OCI-M2 (cell line): Measurements from ENCODE around the gene CLEC16A.
"Not testable (repeated sequence)": the region's sequence is repeated elsewhere in the genome, so short reads cannot be mapped to it uniquely, and the experiment has no call there.

ENCODE experiments used
- DNase-seq: peaks from one replicate; lab custom pipeline; 2025; ENCODE audit not compliant: unreplicated experiment; lab: John Stamatoyannopoulos, UW

Gene CLEC16A

DNA sequence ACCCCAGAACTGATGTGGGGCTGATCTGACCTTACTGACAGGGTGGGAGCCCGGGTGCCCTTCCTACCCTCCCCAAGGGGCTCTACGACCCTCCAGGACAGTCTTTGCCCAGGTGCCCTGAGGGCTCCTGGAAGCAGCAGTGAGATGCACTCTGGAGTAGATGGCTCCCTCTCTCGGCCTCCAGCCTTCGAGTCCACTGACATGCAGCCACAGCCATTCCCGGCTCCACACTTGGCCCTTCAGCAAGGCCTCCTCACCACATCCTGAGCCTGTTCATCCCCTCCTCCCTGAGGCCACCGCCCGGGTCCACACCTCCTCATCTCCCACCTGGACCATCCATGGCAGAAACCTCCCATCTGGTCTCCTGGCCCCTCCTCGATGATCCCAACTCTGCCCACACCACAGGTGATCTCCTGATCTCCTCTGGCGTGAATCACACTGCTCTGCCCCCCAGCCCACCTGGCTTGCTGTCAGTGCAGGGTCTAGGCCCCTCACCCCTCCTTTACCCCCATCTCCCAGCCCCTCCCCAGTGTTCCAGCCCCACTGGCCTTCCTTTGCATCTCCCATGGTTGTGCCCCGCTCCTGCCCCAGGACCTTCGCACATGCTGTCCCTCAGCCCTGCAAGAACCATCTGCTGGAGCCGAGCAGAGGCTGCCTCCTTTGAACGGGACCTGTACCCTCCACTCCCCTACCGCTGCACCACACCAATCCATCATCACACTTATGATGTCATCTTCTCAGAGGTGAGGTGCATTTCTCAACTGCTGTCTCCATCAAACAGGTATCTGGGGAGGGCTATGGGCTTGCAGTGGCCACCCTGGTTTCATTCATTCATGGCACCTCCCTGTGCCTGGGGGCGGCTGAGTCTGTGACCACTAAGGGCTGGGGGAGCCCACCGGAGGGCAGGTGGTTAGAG, 267.0 kb downstream of the CLEC16A start:
- DNase-seq = no peak

DNA sequence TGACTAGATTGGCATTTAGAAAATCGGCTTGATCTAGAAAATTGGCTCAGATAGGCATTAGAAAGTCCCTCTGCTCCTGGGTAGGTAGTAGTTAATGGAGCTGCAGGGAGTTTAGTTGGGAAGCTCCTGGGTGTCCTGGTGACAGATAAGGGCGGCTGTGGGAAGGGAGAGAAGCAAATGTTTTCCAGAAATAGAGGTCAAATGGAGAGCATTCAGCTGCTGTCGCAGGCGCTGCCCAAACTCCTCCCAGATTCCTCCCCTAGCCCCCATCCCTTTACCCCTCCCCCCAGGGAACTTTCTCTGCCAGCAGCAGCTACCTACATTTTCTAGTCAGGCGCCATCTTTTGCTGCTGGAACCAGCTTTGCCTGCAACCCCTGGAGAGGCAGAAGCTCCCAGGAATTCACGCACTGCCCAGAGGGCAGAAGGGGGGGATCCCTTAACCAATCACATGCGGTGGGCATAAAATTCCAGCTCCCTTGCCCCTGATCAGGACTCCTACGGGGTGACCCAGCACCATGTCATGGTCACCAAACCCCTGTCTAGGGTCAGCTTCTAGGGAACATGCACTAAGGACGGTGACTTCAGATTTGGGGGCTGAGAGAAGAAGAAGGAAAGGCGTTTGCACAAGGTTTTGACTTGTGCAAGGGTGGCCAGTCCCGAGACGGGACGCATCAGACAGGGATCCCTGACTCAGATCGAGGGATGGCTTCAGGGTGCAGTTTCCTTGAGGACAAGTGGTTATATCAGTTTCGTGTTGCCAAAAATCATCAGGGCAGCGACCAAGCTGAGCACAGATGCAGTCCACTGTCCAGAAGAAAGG, 267.8 kb downstream of the CLEC16A start:
- DNase-seq = no peak

DNA sequence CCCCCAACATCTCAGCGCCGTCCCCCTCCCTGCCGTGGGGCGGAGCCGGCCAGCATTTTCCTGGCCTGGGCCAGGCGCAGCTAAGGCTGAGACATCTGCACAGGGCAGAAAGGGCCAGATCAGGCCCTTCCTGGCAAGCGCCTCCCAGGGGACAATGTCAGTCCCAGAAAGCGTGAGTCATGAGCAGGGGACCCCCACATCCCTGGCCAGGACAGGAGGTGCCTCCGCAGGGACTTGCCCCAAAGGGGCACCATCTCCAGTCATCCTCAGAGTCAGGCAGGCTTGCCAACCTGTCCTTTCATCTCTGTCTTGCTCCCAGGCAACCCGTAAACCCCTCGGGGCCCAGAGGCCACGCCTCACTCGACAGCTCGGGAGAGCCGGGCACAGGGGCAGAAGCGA, 268.4 kb downstream of the CLEC16A start:
- no peak for DNase-seq

DNA sequence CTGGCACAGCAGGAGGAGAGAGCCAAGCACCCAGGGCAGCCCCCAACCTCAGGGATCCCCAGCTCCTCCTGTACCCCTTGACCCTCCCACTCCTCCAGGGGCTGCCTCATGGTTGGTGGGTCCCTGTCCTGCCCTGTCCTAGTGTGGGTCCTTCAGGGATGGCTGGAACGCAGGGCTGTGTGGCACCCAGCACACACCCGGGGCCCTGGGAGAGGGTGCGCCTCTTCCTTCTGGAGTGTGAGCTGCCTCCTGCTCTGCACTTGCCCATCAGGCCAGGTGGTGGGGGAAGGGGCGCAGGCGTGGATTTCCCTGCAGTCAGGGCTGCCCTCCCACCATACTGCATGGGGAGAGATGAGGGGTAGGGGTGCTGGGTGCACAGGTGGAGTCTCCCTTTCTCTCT, 269.0 kb downstream of the CLEC16A start:
- no peak for DNase-seq

DNA sequence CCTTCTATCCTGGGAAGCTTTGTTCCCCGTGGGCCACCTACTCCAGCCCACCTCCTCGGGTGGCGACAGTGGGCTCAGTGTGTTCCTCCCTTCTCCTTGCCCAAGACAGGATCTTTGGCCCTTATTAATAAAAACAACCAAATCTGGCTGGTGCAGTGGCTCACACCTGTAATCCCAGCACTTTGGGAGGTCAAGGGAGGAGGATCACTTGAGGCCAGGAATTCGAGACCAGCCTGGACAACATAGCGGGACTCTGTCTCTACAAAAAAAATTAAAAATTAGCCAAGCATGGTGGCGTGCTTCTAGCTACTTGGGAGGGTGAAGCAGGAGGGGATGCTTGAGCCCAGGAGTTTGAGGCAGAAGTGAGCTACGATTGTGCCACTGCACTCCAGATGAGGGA, 269.4 kb downstream of the CLEC16A start:
- DNase-seq = no peak

DNA sequence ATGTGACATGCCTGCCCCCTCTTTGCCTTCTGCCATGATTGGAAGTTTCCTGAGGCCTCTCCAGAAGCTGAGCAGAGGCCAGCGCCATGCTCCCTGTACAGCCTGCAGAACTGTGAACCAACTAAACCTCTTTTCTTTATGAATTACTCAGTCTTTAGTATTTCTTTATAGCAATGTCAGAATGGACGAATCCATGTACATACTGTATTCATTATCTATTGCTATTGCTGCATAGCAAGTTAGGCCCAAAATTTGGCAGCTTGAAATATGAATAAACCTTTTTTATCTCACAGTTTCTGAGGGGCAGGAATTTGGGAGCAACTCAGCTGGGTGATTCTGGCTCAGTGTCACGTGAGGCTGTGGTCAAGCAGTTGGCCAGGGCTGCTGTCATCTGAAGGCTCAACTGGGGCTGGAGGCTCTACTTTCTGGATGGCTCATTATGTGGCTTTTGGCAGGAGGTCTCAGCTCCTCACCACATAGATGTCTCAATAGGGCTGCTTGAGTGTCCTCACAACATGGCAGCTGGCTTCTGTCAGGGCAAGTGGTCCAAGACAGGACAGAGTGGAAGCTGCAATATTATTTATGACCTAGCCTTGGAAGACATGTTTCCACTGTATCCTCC, 271.7 kb downstream of the CLEC16A start:
- DNase-seq = no peak

DNA sequence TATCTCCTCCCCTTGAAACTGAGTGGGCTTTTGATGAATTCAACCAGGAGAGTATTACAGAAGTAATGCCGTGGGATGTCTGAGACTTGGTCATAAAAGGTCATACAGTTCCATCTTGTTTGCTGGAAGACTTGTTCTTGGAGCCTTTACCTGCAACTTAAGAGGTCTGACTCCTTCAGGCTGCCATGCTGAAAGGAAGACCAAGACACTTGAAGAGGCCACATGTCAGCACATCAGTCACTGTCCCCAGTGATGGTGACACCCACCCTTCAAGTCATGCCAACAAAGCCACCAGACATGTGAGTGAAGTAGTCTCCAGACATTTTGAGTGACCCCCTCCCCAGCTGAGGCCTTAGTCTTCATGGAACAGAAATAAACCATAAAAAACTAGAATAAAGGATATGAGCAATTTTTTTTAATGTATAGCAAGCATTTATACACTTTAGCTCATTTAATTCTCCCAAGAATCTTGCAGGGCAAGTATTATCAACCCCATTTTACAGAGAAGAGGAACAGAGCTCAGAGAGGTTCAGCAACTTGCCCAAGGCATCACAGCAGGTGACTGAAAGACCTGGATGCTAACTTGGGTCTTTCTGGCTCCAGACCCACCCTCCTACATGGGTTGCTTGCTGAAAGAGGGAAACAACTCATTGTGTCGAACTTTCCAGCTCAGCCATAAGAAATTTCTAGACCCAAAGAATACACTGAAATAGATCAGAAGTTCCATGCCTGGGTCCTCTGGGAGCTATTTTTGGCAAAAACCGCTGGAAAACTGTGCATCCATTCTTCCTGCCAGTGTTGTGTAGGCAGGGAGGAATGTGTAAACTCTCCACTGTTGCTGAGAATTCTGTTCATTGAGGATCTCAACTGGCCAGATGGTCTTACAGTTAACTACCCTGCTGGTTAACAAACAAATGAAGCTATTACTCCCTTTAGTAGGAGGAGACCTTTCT, 273.6 kb downstream of the CLEC16A start:
- DNase-seq = no peak

DNA sequence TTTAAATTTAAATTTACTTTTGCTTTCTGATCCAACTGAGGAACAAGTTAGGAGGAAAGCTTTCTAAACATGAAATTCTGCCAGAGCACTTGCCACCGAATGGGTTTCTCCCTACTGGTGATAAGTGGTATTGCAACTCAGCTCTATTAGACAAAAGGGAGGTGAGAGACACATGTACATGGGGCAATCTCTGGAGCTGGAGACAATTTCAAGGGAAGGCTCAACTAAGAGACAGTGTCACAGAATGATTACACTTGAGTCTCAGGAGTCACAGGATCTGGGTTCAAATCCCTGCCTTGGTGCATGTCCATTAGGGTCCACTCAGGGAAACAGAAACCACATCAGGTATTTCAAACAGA, 274.2 kb downstream of the CLEC16A start:
- DNase-seq = no peak

DNA sequence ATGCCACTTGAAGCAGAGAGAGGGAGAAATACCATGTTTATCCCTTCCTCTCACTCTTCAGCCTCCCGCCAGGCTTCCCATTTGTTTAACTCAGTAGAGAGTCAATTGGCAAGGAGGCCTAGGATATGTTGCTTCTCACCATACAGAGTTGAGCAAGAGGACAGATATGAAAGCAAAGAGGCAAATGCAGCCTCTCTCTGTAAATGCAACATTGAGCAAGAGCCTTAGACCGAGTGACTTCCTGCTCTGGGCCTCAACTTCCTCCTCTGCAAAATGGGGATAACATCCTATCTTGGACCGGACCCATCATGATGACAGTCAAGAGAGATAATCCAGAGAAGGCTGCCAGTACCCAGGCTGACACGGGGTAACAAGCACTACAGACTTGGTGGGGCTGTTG, 274.8 kb downstream of the CLEC16A start:
- DNase-seq = no peak

DNA sequence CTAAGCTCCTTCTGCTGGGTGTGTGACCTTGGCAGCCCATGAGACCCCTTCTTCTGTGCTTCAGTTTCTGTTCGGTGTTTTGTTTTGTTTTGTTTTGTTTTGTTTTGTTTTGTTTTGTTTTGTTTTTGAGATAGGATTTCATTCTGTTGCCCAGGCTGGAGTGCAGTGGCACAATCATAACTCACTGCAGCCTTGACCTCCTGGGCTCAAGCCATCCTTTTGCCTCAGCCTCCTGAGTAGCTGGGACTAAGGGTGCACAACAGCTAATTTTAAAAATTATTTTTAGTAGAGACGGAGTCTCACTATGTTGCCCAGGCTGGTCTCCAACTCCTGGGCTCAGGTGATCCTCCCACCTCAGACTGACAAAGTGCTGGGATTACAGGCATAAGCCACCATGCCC, 276.1 kb downstream of the CLEC16A start:
- DNase-seq = not testable (repeated sequence)

DNA sequence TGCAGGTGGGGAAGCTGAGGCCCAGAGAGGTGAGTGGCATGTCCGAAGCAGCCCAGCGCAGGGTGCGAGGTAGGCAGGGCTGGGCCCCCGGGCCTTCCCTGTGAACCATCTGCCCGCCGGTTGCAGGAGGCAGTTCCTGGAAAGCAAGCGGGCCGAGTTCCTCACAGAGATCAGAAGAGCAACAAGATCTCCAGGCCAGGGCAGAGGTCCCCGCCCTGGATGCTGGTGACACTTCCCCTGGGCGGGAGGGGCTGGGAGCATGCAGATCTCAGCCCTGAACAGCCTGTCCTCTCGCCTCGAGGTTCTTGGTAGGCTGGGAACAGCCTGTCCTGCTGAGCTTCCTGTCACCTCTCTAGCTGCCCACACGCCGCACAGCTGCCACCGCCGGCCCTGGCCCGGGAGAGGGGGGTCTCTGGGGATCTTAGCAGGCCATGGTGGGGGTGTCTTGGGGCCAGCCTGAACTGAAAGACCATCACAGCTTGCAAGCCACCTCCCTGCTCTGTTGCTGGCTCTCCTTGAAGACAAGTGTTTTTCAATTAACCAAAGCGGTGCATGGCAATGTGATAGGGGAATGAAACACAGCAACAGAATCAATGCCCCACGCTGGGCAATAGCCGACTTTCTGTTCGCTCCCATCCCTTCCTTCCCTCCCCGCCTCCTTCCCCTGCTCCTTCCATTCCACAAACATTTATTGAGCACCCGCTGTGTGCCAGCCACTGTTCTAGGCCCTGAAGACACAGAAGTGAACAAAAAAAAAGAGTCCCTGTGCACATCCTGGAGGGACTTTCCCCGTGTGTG, 279.9 kb downstream of the CLEC16A start:
- DNase-seq = no peak

DNA sequence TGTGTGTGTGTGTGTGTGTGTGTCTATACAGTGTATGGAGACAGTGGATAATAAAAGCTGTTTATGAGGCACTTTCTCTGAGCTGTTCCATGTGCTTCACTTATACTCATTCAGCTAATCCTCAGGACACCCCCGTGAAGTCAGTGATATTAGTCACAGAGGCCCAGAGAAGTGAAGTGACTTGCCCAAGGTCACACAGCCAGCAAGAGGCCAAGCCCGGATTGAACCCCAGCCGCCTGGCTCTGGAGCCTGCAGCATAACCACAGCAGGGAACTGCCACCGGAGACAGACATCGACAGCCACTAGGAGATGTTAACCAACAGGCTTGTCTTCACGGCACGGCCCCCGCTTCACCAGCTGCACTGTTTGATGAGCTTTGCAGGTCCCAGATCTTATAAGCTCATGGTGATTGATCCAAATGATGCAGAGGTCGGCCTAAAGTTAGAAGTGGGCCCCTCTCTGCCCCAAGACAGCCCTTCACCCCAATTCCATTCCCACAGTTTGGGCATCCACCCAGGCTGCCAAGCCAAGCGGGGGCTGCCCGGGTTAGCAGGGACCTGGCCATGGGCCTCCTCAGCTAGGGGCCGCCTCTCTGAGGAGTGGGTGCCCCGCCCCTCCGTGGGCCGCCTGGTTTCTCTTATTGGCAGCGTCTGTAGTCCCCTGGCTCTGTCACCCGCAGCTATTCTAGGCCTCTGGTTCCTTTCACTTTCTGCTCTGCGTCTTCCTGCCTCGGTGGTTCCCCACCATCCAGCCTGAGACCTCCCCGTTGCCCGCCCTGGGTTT, 280.7 kb downstream of the CLEC16A start:
- DNase-seq = no peak

DNA sequence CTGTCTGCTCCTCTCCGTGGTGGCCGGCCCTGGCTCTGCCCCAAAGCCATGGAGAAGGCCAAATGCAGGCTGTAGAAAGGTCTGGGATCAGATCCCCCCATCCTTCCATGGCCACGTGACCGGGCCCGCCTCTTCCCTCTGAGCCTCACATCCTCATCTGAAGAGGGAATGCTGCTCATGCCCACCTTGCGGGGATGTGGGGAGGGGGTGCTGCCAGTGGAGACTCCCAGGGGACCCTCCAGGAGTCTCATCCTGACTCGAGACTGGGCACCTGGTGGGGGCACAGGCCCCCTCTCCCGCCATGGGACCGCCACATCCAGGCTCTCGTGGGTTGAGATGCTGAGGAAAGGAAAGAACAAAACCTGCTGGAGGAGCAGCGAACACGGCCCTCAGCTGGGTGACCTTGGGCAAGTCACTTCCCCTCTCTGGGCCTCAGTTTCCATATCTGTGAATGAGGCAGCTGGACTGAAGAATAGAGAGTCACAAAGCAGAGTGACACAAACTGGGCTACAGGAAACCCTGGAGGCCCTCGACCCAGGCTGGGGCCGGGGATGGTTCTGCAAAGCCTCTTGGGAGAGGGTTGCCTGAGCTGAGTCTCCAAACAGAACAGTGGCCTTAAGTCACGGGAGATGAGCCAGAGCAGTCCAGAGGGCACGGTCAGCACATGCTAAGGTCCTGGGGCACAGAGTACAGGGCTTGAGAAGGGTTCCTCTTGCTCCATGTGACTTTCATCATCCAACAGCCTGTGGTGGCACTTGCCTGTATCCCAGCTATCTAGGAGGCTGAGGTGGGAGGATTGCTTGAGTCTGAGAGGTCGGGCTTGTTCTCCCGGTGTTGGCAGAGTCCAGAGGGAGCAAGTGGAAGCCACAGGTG, 281.5 kb downstream of the CLEC16A start:
- no peak for DNase-seq

DNA sequence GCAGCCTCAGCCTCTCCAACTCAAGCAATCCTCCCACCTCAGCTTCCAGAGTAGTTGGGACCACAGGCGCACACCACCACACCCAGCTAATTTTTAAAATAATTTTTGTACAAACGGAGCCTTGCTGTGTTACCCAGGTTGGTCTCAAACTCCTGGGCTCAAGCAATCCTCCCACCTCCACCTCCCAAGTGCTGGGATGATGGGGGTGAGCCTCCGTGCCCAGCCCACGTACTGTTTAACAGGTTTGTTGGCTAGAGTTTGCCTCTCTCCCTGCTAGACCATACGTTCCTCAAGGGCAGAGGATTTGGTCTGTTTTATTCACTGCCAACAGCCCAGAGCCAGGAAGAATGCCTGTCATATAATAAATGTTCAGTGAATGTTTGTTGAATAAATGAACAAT, 285.1 kb downstream of the CLEC16A start:
- DNase-seq = no peak

DNA sequence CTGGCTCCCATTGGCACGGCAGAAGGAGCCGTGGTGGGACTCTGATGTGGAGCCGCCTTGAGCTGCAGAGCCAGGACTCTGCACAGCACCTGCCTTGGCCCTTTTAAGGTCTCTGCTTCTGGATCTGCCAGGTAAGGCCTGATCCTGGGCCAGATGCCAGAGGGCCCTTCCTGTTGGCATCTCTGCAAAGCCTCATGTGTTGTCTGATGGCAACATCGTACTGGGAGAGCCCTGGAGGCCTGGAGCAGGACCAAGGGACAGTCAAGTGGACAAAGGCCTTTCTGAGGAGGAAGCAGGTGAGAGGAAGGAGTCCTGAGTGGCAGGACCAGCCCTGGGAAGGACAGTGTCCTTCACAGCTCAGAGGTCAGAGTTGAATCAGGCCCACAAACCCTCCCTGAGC, 285.5 kb downstream of the CLEC16A start:
- DNase-seq = no peak

DNA sequence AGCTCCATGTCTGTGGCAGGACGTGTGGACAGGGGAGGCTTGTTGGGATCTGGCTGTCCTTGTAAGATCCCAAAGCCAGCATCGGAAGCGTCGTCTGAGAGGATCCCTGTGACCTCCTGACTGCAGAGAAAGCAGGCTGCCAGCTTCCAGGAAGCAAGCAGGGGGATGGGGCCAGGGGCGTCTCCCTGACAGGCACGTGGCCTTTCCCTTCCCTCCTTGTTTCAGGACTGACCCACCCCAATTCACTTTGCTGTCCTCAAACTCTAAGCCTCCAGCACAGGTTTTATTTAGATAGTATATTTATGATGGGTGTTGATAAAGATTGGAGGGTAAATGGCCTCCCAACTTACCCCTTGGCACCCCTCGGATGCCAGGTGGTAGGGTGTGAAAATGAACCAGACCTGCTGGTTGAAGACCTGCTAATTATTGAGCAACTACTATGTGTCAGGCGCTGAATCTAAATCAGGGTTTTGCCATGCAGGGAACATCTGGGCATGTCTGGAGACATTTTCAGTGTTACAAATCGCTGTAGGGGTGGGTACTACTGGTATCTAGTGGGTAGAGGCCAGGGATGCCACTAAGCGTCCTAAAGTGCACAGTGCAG, 287.1 kb downstream of the CLEC16A start:
- no peak for DNase-seq
